ENCODE data around the gene ANKS1A.

Gene ANKS1A

DNA sequence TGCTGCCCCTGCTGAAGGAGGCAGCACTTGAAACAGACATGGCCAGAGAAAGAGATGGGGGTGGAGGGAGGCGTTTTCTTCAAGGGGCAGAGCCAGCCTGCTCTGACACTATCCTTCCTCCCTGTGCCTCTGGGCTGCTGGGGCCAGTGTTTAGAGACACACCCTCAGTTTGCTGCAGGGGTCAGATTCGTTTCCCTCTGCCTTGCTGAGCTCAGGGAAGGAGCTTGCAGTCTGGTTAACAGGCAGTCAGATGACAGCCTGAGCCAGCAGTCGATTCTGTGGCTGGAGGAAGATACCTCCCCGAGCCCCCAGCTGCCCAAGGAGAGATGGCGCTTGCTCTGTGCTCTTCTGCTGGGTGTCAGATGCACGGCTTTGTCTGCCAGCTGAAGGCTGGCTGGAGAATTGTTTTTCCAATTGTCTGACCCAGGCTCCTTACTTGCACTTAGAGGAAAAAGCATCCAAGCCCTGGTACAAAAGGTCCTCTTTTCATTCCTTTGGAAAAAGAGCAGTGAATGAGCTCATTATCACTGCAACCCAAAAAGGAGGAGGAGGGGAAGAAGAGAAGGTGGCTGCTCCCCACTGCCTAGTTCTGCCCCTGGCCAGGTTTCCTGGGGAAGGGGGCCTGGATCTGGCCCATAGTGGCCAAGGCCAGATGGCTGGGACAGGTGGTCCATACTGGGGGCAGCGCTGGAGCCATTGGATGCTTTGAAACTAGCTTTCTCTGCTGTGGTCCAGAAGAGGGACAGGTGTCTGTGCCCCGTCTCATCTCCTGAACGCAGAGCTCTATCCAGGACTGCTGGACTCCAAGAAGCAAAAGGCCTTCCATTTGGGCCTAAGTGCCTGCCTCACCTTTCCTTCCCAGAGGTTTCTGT lies 163.9 kb downstream of the ANKS1A start:
- DNase-seq (ENCODE audit: low read depth, low spot score), result no peak

DNA sequence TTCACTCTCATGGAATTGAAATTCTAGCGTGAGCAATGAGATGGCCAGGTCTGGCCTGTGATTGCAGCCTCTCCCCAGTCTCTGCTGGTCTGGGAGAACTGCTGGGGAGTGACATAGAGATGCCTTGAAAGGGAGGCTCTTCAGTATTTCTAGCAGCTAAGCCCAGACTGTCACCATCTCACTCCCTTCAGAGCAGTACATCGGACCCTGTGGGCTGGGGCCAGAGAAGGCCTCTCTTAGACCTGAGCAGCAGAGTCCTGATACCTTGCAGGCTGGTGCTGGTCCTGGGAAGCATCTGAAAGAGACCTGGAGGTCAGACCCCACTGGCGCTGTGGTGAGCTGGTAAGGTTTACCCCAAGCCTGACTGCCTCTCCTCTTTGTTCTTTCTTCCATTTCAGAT lies 164.6 kb downstream of the ANKS1A start:
- DNase-seq (ENCODE audit: low read depth, low spot score), result no peak

DNA sequence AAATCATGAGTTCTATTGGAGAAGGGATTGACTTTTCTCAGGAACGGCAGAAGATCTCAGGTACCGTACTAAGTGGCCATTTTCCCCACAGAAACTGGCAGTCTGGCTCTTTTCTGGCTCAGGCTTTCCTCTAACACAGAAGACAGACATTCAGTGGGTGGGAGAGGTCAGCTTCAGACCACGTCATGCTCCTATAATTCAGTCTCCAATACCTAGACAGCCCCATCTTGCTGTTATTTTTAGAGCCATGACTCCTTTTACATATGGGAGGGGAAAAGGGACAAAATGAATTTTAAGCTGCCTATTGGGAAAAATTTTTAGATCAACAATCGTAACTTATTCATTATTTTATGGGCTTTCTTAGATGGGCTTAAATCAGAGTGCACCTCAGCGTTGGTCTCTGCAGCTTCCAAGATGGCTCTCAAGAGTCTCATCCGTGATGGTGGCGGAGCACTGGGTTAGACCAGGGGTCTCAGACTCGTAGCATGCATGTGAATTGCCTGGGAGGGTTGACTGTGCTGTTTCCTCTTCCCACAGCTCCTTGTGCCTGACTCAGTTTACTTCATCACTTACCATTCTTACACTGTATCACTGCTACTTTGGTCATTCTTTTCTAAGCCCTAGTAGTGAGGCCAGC lies 165.2 kb downstream of the ANKS1A start:
- DNase-seq (ENCODE audit: low read depth, low spot score), result no peak

DNA sequence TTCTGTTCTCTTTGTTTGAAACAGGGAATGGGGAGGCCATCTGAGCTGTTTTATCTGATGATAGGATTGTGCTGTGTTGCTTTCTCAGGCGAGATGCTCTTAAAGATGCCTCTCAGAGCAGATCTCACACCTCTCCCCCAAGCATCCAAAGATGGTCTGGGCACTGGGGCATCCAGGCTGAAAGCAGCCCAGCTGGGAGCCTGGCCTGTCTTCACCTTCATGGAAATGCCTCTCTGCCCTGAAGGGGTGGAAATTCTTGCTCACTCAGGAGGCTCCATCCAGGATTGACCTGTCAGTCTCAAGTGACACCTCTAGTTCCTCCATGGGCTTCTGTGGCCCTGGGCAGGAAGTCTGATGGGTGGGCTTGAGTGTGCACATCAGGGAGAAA lies 165.7 kb downstream of the ANKS1A start:
- DNase-seq (ENCODE audit: low read depth, low spot score), result no peak

DNA sequence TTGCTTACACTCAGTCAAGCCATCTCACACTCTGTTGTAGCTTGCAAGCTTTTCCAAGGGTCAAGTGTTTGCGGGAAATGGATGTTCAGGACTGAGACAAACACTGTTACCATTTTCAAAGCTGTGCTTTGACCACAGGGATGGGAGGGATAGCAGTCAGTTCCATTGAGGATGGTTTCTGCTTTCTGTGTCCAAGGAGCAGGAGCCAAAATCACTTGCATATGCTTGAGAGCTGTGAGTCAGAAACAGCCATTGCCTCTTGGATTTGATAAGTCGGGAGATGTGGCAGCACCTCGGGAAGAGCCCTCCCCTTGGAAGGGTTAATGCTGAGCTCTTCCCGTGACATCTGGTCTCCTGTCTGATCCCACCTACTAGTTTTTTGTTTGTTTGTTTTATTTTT lies 166.8 kb downstream of the ANKS1A start:
- no peak for DNase-seq (ENCODE audit: low read depth, low spot score)

DNA sequence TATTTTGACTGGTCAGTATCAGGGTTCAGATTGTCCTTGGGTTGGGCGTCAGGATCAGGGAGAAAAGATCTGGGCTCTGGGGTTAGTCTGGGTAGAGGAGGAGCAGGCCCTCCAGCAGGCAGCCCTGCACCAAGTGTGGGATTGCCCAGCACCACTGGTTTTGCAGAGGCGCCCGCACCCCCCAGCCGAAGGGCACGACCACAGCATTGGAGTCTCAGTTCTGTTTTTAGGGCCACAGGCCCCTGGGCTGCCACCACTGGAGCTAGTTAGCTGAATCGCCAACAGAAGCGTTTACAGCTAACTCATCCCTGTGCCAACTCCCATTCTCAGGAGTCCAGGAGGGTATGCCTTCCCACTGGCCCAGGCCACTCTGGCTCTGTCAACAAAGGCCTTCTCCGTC lies 167.9 kb downstream of the ANKS1A start:
- DNase-seq (ENCODE audit: low read depth, low spot score), result no peak

DNA sequence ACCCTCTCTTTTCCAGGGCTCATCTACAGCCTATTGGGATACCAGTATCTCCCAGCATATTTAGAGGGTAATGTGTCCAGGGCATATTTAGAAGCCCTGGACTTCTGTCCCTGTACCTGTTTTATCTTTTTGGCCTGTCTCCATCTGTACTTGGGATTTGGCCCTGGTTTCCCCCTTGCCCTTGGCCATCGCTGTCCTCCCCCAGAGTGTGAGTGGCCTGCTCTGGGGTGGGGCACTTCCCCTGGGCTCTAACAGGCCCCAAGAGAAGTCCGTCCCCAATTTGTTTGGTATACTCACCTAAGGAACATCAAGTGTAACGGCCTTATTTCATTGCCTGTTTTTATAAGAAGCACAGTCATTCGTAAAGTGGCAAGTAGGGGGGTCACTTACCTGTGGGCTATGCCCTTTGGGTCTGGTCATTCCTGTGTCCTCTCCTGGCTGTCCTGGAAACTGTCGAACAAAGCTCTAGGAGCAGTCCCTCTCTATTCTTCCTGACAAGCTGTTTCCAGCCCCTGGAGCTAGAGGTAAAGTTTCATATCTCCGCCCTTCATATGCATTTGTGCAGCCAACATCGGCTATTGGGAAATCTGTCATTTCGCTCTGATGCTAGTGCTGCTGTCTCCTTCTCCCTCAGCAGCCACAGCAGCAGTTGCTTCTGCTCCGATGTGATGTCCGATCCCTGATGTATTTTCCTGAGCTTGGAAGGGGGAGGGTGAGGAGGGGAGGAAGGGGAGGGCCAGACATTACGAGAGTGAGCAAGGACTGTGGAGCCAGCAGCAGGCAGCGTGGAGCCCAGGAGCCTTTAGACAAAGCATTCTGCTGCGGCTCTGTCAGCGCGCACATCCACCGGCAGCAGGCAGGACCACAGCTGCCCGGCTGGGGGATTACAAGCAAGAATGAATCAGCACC lies 168.6 kb downstream of the ANKS1A start:
- no peak for DNase-seq (ENCODE audit: low read depth, low spot score)

DNA sequence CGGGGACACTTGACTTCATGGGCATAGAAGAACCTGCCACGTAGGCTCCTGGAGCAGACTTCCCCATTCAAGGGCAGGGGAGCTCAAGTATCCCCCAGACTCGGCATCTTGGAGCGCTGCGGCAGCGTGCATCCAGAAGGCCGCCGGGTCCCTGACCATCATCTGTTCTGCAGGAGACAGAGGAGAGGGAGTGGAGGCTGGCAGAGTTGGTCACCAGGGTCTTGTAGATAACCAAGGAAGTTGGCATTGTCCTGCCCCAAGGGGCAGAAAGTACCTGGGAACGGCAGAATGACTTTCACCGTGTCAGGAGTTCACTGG lies 169.3 kb downstream of the ANKS1A start:
- no peak for DNase-seq (ENCODE audit: low read depth, low spot score)

DNA sequence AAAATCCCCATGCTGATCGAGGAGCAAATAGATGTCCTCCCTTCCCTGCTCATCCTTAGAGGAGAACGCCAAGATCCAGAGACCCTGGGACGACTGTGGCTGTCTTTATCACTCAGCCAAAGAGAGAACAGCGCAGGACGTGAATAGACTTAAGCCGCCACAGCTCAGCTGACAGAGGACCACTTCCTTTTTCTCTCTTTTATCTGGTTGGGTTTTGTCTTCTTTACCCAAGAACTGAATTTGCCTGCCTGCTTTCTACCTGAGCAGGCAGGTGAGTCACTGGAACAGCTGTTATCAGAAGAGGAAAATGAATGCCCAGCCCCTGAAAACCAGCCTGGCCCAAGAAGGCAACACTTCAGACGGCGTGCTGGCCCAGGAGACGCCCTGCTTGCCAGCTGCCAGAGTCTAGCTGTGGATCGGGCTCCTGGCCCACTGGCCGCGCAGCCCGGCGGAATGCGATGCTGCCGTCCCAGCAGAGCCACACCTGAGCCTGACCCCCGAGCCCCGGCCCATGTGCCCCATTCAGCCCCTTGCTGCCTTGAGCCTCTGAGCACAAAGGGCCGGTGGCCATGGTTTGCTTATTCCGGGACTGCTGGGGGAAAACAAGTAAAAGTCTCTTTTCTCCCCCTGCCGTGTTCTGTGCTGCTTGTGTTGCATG lies 169.9 kb downstream of the ANKS1A start:
- DNase-seq (ENCODE audit: low read depth, low spot score), result no peak

DNA sequence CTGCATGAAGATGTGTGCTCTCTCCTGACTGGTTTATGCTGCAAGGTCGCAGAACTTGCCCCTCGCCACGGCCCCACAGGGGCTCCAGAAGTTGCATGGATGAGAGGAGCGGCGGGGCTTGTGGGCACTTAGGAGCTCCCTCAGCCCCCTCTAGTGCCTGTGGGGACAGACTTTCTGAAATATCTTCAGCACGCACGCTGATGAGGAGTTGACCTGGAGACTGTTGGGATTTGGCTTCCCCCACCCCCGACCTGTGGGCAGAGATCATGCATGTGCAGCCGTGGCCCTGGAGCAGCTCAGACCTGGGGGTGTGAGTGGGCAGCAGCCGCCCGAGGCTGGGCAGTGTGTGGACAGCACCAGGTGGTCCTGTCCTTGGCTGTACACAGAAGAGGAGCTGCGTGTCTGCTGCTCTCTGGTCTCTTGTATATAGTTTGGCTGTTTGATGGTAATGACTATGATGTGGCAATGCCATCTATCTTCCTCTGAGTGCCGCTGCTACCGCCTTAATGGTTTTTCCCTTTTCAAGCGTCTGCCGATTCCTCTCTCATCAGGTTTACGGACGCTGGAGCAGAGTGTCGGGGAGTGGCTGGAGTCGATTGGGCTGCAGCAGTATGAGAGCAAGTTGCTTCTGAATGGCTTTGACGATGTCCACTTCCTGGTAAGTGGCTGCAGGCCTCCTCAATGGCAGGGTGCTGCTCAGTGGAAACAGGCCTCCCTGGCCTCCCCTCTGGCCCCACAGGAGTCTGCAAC lies 170.7 kb downstream of the ANKS1A start:
- DNase-seq (ENCODE audit: low read depth, low spot score), result no peak

DNA sequence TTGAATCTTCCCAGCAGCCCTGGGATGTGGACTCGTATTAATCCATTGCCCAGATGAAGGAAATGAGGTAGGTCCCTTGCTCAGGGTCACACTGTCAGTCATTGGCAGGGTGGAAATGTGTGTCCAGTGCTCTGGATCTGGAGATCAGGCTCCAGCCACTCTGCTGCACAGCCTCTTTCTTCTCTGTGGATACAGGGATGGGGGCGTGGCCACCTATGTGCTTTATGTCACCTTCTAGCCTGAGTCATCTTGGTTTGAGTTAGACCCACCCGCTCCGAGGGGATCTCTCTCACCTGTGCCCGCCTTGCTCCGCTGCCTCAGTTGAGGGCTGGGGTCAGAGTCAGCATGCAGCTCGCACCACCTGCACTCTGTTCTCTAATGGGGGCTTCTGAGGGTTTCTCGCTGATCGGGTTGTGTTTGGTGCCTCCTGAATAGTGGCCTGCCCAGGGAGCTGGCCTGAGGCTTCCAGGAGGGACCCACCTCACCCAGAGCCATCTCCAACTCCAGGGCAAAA lies 172.1 kb downstream of the ANKS1A start:
- no peak for DNase-seq (ENCODE audit: low read depth, low spot score)

DNA sequence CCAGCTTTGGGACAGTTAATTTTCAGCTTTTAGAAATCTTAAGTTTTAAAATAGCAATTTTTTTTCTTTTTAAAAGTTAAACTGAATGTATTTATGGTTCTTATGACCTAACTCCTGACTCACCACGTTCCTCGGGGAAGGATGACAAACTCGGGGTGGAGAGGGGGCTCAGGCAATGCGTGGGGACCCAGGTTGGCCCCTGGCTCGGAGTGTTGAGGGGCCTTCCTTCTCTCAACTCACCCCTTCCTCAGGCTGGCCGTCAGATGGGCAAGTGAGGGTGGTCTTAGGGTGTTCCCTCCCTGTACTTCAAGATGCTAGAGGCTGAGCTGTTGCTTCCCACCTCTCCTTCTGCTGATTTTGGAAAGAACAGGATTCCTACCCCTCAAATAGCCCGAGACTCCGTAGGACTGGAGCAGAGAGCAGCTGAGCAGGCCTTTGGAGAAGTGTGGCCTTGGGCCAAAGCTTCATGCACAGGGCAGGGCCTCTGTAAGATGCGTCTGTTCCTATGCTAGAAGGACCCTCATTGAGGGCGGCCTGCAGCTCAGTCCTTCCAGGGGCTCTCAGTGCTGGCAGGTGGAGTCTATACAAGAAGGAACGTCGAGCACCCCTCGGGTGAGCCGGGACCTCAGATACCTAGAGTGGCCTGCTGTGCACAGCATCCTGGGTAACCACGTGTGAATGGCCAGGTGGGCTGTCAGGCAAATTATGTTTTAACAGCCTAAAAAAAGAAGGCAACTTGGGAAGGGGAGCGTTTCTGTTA lies 172.8 kb downstream of the ANKS1A start:
- DNase-seq (ENCODE audit: low read depth, low spot score), result no peak

DNA sequence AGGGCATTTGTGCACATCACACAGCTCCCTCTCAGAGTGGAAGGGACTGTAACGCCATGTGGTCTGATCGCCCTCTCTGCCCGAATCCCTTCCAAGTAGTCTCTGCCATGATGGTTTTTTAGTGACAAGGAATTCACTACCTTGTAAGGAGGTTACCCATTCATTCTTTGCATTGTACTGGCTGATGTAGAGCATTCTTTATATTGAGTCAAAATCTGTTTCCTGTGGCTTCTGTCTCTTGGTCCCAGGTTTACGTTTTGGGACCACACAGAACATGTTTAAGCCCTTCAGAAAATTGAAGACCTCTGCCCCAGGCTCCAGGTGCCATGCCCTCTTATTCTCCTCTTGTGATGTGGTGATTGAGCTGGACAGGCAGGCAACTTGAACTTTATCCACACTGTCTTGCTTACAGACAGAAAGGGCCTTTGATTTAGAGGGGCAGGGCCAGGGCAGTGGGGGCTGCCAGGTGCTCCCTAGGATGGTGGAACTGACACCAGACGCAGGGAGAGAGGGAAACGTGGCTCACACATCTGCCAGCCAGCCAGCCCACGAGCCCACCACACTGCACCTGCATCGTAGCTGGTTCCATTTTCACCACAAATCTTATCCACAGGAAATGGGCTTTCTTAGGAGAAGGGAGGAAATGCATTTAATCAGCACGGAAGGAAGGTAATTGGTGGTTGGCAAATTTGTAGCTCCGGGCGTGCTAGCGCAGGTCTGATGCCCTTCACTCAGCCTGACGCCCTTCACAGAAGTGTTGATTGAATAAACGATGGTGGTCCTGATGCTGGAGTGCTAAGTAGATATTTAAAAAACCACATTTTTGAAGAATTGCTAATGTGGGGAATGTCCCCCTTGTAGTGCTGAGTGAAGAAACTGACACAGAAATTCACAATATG lies 173.9 kb downstream of the ANKS1A start:
- no peak for DNase-seq (ENCODE audit: low read depth, low spot score)

DNA sequence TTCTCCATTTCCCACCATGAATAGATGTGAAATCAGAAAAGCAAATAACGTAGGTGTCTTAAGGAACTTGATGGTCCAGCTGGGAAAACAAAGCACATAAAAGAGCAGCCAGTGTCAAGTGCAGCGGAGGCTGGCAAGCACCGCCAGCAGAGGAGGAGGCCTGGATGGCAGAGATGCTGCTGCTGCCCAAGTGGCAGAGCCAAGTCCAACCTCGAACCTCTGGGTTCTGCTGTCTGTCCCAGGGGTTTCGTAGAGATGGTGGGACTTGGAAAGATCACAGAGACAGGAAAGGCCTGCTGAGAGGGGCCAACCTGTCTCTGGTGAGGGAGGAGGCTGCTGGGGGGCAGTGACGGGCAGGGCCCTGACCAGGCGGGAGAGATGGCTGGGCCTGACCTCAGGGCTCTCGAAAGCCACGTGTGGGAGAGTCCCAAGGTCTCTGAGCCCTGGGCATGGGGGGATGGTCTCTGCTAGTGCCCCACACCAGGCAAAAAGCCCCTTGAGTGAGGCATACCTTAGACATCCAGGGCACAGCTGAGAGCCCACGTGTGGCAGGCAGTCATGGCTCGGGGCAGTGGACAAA lies 174.7 kb downstream of the ANKS1A start:
- no peak for DNase-seq (ENCODE audit: low read depth, low spot score)

DNA sequence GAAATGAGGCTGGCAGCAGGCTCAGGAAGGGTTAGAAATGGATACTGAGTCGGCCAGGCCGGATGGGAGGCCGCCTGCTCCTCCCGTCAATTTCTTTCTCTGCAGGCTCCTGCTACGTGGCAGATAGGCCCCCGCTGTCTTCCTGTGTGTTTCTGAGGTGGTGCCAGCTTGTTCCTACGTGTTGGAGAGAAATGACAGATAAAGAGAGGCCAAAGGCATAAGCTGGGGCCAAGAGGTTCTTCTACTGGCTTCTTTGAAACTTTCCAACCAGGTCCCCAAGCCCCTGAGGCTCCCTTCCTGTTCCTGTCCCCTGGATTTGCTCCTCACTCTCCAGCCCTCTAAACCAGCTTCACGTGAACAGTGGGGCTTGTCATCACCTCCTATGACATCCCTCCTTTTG lies 175.2 kb downstream of the ANKS1A start:
- DNase-seq (ENCODE audit: low read depth, low spot score), result no peak

DNA sequence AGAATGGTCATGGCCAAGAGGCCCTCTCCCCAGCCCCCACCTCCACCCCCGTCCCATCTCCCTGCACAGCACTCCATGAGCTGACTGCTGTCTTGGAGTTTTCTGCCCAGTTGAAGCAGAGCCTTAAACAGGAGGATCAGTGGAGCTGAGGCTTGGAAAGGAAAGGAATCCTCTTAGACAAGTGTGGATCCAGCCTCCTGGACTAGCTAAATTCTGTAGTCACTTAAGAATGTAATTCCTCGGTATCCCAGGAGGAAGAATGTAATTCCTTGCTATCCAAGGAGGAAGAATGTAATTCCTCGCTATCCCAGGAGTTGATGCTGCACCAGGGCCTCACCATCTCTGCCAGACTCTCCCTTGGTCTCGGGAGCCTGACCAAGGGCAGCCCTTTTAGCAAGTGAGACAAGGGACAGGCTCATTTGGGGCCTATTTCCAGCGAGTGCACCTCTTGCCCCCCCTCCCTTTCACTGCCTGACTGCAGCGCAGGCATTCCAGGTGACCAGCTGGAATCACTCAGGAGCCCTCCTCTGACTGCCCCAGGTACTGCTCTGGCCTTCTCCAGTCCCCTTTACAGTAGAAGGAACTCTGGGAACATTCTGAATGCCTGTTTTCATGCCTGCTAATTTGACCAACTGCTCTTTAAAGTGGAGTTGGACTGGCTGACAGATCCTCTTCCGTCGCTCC lies 175.8 kb downstream of the ANKS1A start:
- no peak for DNase-seq (ENCODE audit: low read depth, low spot score)

DNA sequence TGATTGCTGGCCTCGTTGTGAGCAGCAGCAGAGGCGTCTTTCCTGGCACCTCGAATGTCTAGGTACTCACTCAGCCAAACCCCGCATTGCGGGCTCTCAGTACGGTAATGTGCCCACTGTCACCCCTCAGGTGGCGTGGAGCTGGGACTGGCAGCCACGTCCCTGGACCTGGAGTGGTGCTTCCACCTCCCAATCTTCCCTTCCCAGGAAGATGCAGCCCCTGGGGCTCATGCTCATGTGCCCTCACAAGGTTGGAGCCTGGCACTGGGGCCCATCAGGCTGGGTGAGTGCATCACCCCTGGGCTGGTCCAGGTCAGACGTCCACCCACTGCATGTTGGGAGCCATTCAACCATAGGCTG lies 176.4 kb downstream of the ANKS1A start:
- no peak for DNase-seq (ENCODE audit: low read depth, low spot score)

DNA sequence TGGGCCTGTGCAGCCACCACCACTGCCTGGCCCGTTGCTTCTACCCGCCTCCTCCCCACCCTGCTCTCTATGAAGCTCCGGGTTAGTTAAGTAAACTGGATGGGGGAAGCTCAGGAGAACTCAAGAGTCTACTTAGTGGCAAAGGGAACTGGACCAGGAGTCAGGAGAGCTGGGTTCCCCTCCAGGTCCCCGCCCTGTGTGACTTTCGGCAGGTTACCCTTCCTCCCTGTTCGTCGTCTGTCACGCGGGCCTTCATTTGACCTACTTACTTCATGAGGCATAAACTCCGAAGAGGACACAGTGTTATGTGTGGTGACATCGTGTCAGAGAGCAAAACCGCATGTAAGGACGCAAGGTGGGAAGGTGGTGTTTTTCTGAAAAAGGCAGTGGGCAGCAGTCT lies 176.8 kb downstream of the ANKS1A start:
- DNase-seq (ENCODE audit: low read depth, low spot score), result no peak

Data from brain pericyte (primary cell).